Measurements from ENCODE around the gene USP21. TPM values are rescaled to one million over a fixed set of nuclear protein-coding genes. Genes with fewer than 3 reads are reported as not detected.

USP21 gene
- total and polyA plus RNA-seq, 2 of the 13 experiments (the other 11 are each of a cell fraction or from before 2014, with no cell fraction given), result 10.1 to 33.1 TPM

DNA sequence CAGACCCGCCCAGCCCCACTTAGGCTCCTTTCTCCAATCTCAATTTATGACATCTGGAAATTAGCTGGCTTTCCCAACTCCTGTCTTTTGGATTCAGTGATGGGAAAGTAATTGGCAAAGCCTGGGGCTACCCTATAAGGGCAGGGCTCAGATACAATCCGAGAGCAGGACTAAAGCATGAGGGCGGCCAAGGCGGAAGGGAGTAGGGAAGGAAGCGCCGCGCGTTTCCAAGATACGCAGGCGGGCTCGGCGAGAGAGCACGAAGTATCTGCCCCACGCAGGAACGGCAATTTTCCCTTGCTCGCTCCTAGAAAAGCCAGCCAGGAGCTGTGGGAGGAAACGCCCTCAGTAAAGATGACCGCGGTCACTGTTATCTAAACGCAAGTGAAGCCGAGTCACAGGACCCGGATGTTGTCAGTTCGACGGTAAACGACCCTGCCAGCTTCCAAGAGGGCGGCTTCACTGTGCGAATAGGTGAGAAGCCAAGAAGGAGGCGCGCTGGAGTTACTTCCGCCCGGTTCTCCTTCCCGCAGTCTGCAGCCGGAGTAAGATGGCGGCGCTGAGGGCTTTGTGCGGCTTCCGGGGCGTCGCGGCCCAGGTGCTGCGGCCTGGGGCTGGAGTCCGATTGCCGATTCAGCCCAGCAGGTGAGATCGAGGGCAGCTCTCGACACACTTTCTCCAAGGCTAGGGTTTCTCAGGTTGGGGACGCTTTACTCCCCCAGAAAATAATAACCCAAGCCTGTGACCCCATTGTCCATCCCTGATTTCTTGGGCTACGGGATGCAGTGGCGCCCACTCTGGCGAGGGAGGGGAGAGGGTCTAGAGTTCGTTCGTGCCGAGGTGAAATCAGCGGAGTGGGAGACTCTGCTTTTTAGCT, 42.8 kb downstream of the USP21 start, which contains the start of gene NDUFS2 (continued):
- TF ChIP-seq NFIB (CRISPR knock-in tag; IDR thresholded peaks at IDR 0.05; ENCODE audit: borderline replicate concordance), result no peak
- TF ChIP-seq FLYWCH1 (CRISPR knock-in tag; IDR thresholded peaks at IDR 0.05), result no peak
- TF ChIP-seq, protein P1, sequence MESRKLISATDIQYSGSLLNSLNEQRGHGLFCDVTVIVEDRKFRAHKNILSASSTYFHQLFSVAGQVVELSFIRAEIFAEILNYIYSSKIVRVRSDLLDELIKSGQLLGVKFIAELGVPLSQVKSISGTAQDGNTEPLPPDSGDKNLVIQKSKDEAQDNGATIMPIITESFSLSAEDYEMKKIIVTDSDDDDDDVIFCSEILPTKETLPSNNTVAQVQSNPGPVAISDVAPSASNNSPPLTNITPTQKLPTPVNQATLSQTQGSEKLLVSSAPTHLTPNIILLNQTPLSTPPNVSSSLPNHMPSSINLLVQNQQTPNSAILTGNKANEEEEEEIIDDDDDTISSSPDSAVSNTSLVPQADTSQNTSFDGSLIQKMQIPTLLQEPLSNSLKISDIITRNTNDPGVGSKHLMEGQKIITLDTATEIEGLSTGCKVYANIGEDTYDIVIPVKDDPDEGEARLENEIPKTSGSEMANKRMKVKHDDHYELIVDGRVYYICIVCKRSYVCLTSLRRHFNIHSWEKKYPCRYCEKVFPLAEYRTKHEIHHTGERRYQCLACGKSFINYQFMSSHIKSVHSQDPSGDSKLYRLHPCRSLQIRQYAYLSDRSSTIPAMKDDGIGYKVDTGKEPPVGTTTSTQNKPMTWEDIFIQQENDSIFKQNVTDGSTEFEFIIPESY (CRISPR knock-in tag; IDR thresholded peaks at IDR 0.05), result no peak
- TF ChIP-seq, protein P2, sequence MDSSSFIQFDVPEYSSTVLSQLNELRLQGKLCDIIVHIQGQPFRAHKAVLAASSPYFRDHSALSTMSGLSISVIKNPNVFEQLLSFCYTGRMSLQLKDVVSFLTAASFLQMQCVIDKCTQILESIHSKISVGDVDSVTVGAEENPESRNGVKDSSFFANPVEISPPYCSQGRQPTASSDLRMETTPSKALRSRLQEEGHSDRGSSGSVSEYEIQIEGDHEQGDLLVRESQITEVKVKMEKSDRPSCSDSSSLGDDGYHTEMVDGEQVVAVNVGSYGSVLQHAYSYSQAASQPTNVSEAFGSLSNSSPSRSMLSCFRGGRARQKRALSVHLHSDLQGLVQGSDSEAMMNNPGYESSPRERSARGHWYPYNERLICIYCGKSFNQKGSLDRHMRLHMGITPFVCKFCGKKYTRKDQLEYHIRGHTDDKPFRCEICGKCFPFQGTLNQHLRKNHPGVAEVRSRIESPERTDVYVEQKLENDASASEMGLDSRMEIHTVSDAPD (CRISPR knock-in tag; IDR thresholded peaks at IDR 0.05), result 0 out of 2 replicates have a peak, but pooled peaks have one; percentile 42
- no peak for TF ChIP-seq ZFP1 (CRISPR knock-in tag; IDR thresholded peaks at IDR 0.05)
- TF ChIP-seq, protein P3, sequence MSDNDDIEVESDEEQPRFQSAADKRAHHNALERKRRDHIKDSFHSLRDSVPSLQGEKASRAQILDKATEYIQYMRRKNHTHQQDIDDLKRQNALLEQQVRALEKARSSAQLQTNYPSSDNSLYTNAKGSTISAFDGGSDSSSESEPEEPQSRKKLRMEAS (IDR thresholded peaks at IDR 0.05), result peak; percentile 65; the same call in 1 of the 2 replicates
- peak; percentile 66; the same call in 1 of the 2 replicates for TF ChIP-seq ZIK1 (CRISPR knock-in tag; IDR thresholded peaks at IDR 0.05; ENCODE audit: borderline replicate concordance, low read depth)
- no peak for TF ChIP-seq CEBPG (CRISPR knock-in tag; IDR thresholded peaks at IDR 0.05)
- TF ChIP-seq SKI (IDR thresholded peaks at IDR 0.05; ENCODE audit: partially characterized antibody), result no peak
- TF ChIP-seq NFKB2 (CRISPR knock-in tag; IDR thresholded peaks at IDR 0.05; ENCODE audit: borderline replicate concordance), result peak; percentile 56; the same call in 1 of the 2 replicates
- peak; percentile 100 for TF ChIP-seq YY1 (IDR thresholded peaks at IDR 0.05; ENCODE audit: insufficient read depth, insufficient replicate concordance, low read depth, low read length)
- TF ChIP-seq, protein P4, sequence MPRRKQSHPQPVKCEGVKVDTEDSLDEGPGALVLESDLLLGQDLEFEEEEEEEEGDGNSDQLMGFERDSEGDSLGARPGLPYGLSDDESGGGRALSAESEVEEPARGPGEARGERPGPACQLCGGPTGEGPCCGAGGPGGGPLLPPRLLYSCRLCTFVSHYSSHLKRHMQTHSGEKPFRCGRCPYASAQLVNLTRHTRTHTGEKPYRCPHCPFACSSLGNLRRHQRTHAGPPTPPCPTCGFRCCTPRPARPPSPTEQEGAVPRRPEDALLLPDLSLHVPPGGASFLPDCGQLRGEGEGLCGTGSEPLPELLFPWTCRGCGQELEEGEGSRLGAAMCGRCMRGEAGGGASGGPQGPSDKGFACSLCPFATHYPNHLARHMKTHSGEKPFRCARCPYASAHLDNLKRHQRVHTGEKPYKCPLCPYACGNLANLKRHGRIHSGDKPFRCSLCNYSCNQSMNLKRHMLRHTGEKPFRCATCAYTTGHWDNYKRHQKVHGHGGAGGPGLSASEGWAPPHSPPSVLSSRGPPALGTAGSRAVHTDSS (CRISPR knock-in tag; conservative IDR thresholded peaks at IDR 0.05), result no peak
- TF ChIP-seq, protein P5, sequence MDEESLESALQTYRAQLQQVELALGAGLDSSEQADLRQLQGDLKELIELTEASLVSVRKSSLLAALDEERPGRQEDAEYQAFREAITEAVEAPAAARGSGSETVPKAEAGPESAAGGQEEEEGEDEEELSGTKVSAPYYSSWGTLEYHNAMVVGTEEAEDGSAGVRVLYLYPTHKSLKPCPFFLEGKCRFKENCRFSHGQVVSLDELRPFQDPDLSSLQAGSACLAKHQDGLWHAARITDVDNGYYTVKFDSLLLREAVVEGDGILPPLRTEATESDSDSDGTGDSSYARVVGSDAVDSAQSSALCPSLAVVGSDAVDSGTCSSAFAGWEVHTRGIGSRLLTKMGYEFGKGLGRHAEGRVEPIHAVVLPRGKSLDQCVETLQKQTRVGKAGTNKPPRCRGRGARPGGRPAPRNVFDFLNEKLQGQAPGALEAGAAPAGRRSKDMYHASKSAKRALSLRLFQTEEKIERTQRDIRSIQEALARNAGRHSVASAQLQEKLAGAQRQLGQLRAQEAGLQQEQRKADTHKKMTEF (CRISPR knock-in tag; IDR thresholded peaks at IDR 0.05), result peak; percentile 89
- peak; percentile 99 for TF ChIP-seq HOXA3 (CRISPR knock-in tag; IDR thresholded peaks at IDR 0.05)
- TF ChIP-seq ZNF577 (CRISPR knock-in tag; IDR thresholded peaks at IDR 0.05; ENCODE audit: borderline replicate concordance, low read depth), result no peak
- TF ChIP-seq ZNF546 (CRISPR knock-in tag; conservative IDR thresholded peaks at IDR 0.05), result no peak
- peak; percentile 81 for TF ChIP-seq TBX2 (CRISPR knock-in tag; IDR thresholded peaks at IDR 0.05; ENCODE audit: borderline replicate concordance)
- no peak for TF ChIP-seq IKZF1 (IDR thresholded peaks at IDR 0.05)
- TF ChIP-seq ZNF672 (CRISPR knock-in tag; IDR thresholded peaks at IDR 0.05), result no peak
- TF ChIP-seq ZNF605 (CRISPR knock-in tag; IDR thresholded peaks at IDR 0.05), result peak; percentile 27; the same call in 1 of the 2 replicates
- TF ChIP-seq, protein P6, sequence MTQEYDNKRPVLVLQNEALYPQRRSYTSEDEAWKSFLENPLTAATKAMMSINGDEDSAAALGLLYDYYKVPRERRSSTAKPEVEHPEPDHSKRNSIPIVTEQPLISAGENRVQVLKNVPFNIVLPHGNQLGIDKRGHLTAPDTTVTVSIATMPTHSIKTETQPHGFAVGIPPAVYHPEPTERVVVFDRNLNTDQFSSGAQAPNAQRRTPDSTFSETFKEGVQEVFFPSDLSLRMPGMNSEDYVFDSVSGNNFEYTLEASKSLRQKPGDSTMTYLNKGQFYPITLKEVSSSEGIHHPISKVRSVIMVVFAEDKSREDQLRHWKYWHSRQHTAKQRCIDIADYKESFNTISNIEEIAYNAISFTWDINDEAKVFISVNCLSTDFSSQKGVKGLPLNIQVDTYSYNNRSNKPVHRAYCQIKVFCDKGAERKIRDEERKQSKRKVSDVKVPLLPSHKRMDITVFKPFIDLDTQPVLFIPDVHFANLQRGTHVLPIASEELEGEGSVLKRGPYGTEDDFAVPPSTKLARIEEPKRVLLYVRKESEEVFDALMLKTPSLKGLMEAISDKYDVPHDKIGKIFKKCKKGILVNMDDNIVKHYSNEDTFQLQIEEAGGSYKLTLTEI (CRISPR knock-in tag; conservative IDR thresholded peaks at IDR 0.05), result no peak
- TF ChIP-seq FOXK2 (IDR thresholded peaks at IDR 0.05), result peak; percentile 32; the same call in 1 of the 2 replicates
